RWPE2 (cell line): ENCODE measurements around the gene DOCK8.

Experiments
- ATAC-seq: fragments of 200-7000 bp; cut with Tn5 transposase; 3 replicates; pipeline ENCODE4 v1.9.1; 2021; ENCODE audit warnings: low read depth
- DNase-seq: peaks from one replicate; pipeline ENCODE4 v3.0.0-alpha.2; 2020; ENCODE audit warnings: low spot score
- H3K27ac ChIP-seq: fragments of 450-650 bp; 2 replicates; pipeline ENCODE4 v1.5.1; 2017; ENCODE audit warnings: mild to moderate bottlenecking; ENCODE audit not compliant: poor library complexity, severe bottlenecking
- H3K27me3 ChIP-seq: fragments of 250-450 bp; sonication (Bioruptor Pico); 2 replicates; pipeline ENCODE4 v1.5.1; 2021; ENCODE audit warnings: mild to moderate bottlenecking, moderate library complexity; ENCODE audit not compliant: insufficient read depth, poor library complexity, severe bottlenecking
- H3K36me3 ChIP-seq: fragments of 250-450 bp; sonication (Bioruptor Pico); 2 replicates; pipeline ENCODE4 v1.5.1; 2020; ENCODE audit warnings: low read depth, mild to moderate bottlenecking, moderate library complexity
- H3K4me1 ChIP-seq: fragments of 250-450 bp; sonication (Bioruptor Pico); 2 replicates; pipeline ENCODE4 v1.5.1; 2021; ENCODE audit warnings: mild to moderate bottlenecking, moderate library complexity; ENCODE audit not compliant: insufficient read depth, poor library complexity, severe bottlenecking
- H3K4me3 ChIP-seq: fragments of 250-450 bp; sonication (Bioruptor Pico); 2 replicates; pipeline ENCODE4 v1.5.1; 2021; ENCODE audit warnings: mild to moderate bottlenecking, moderate library complexity; ENCODE audit not compliant: severe bottlenecking
- H3K9me3 ChIP-seq: fragments of 250-450 bp; sonication (Bioruptor Pico); 2 replicates; pipeline ENCODE4 v1.5.1; 2021; ENCODE audit warnings: mild to moderate bottlenecking, moderate library complexity; ENCODE audit not compliant: severe bottlenecking
- CTCF ChIP-seq: fragments of 450-650 bp; IDR thresholded peaks from one replicate; pipeline ENCODE4 v1.5.1; 2017; ENCODE audit warnings: mild to moderate bottlenecking, moderate library complexity; ENCODE audit not compliant: poor library complexity, severe bottlenecking

DOCK8 gene

GRCh38 chr9:292915-293314 is 78.2 kb downstream of the DOCK8 start:
- H3K27me3 ChIP-seq: peaks cover 18% of the 10 kb centered on the region
- no peaks in the 10 kb centered on the region for H3K36me3 ChIP-seq
- no peaks in the 10 kb centered on the region for H3K9me3 ChIP-seq
- H3K4me1 ChIP-seq: no peaks in the 10 kb centered on the region
- ATAC-seq (no peak), DNase-seq (no peak)
- no peak overlapping the region for H3K4me3 ChIP-seq
- TF ChIP-seq CTCF: no peak
- H3K27ac ChIP-seq: no peak overlapping the region

GRCh38 chr9:295576-295975 is 80.9 kb downstream of the DOCK8 start:
- Histone ChIP-seq H3K27me3 (peaks cover 8% of the 10 kb centered on the region), H3K36me3 (no peaks in the 10 kb centered on the region), H3K27ac (no peak overlapping the region), H3K4me1 (no peaks in the 10 kb centered on the region), H3K4me3 (no peak overlapping the region), H3K9me3 (no peaks in the 10 kb centered on the region)
- no peak for DNase-seq
- no peak for ATAC-seq
- TF ChIP-seq CTCF: no peak

- Histone ChIP-seq H3K9me3 (no peaks in the 10 kb centered on the region), H3K27ac (no peak overlapping the region), H3K36me3 (no peaks in the 10 kb centered on the region), H3K27me3 (peaks cover 8% of the 10 kb centered on the region), H3K4me3 (no peak overlapping the region), H3K4me1 (no peaks in the 10 kb centered on the region)
- no peak for TF ChIP-seq CTCF
- DNase-seq (no peak), ATAC-seq (no peak)
These were observed 81.7 kb downstream of the DOCK8 start for GRCh38 chr9:296411-296810.

GRCh38 chr9:297104-297972 is 82.7 kb downstream of the DOCK8 start:
- H3K4me1 ChIP-seq: no peaks in the 10 kb centered on the region
- ATAC-seq (peak; percentile 73), DNase-seq (no peak)
- no peak overlapping the region for H3K27ac ChIP-seq
- peaks cover 8% of the 10 kb centered on the region for H3K27me3 ChIP-seq
- H3K4me3 ChIP-seq: no peak overlapping the region
- no peaks in the 10 kb centered on the region for H3K9me3 ChIP-seq
- no peaks in the 10 kb centered on the region for H3K36me3 ChIP-seq
- no peak for TF ChIP-seq CTCF

- H3K4me3 ChIP-seq: no peak overlapping the region
- ATAC-seq: no peak
- H3K27me3 ChIP-seq: no peaks in the 10 kb centered on the region
- no peak overlapping the region for H3K27ac ChIP-seq
- H3K9me3 ChIP-seq: no peaks in the 10 kb centered on the region
- no peaks in the 10 kb centered on the region for H3K4me1 ChIP-seq
- no peak for DNase-seq
- no peaks in the 10 kb centered on the region for H3K36me3 ChIP-seq
- TF ChIP-seq CTCF: no peak
These were observed 88.8 kb downstream of the DOCK8 start for GRCh38 chr9:303502-303901.
